Prostate gland (tissue), 2 donors: ENCODE data around the gene GUCY1A1.

Source experiments
- CTCF ChIP-seq, 4 experiments: fragments of 200-600 bp in 2 of 4; fragments of 450-650 bp in 2 of 4; sonication (generic) in 2 of 4; IDR thresholded peaks; 1 replicate in 3 of 4; 2 replicates in 1 of 4; pipeline ENCODE4 v1.5.1; 2016 to 2019; ENCODE audit warnings: antibody characterized with exemption in 4 of 4, mild to moderate bottlenecking in 2 of 4, moderate library complexity in 2 of 4
- POLR2A ChIP-seq: fragments of 450-650 bp; IDR thresholded peaks from one replicate; pipeline ENCODE4 v1.6.1; 2016; ENCODE audit warnings: antibody characterized with exemption, mild to moderate bottlenecking
- POLR2AphosphoS5 ChIP-seq: sonication (generic); formaldehyde crosslinking; IDR thresholded peaks from one replicate; pipeline ENCODE4 v1.6.1; 2017; ENCODE audit warnings: antibody characterized with exemption

GRCh38 chr4:155769090-155769489, 102.4 kb downstream of the GUCY1A1 start:
- TF ChIP-seq POLR2A (no peak), CTCF (IDR thresholded peaks at IDR 0.05) (no peak), POLR2AphosphoS5 (no peak)
